DMS79 treated with DMSO at 0.1 percent for 48 hours (cell line): Measurements from ENCODE around the gene TEX9.
A peak's percentile ranks its signal among the peaks of the same experiment; 100 is the strongest.
"Not testable (repeated sequence)": the region's sequence is repeated elsewhere in the genome, so short reads cannot be mapped to it uniquely, and the experiment has no call there.

Source experiments
- DNase-seq: peaks from one replicate; lab custom pipeline; 2025; lab: John Stamatoyannopoulos, UW

TEX9 gene

DNA sequence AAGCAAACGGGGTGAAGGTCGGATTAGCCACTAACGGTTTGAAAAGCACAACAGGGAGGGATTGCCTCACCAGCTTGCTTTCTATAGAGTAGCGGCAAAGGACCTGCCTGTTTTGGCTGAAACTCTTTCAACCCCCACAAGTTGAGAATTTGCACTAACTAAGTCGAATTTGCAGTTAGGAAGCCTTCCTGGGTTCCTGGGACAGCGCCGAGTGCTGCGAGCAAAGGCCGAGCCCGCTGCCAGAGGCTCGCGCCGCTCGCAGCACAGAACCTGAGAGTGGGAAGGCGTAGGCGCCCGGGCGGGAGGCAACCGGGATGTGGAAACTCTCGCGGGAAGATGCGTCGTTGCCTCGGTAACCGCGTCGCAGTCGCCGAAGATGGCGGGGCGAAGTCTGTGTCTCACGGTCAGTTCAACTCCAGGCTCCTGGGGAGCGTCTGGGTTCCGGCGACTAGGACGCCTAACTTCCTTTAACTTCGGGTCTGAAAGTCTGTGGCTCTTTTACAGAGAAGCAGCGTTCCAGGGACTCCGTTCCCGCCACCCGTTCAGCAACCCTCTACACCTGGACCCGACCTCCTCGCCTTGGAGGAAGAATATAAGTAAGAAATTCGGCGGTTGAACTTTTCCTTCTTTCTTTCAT, at the start of gene TEX9:
TEX9 (plus strand) TSS at position 352 of the 637 bp plus-strand sequence; CDS start at position 377, 25 bp downstream.
- peak; percentile 61 for DNase-seq

DNA sequence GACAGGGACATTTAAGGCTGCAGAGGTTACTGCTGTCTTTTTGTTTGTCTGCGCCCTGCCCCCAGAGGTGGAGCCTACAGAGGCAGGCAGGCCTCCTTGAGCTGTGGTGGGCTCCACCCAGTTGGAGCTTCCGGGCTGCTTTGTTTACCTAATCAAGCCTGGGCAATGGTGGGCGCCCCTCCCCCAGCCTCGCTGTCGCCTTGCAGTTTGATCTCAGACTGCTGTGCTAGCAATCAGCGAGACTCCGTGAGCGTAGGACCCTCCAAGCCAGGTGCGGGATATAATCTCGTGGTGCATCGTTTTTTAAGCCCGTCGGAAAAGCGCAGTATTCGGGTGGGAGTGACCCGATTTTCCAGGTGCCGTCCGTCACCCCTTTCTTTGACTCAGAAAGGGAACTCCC, 48.7 kb upstream of the TEX9 start:
- not testable (repeated sequence) for DNase-seq

DNA sequence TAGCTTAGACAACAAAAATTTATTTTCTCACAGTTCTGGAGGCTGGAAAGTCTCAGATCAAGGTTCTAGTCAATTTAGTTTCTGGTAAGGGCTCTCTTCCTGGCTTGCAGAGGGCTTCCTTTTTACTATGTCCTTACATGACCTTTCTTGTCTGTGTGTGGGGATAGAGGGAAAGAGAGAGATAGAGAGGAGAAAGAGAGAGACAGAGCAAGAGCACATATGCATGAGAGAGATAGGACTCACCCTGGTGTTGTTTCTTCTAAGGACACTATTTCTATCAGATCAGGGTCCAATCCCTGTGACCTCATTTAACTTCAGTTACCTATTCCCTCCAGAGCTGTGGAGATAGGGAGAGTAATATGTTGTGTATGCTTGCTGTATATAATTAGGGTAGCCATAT, 44.9 kb upstream of the TEX9 start:
- DNase-seq = no peak

DNA sequence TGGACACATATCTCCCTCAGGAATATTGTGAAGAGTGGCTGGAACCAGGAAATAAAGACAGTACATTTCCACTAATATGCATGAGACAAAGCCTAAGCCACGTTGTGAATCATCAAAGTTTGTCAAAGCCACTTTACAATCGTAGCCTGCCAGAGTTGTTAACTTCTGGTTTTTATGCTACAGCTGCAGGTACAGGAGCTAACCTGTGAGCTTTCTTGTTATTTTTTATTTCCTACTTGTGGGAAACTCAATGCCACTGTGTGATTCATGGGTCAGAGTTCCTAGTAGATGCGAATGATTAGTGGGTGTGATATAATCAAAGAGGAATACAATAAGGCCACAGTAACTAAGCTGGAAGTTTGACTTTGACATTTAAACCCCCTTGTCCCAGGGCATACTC, 44.4 kb upstream of the TEX9 start:
- DNase-seq = no peak

DNA sequence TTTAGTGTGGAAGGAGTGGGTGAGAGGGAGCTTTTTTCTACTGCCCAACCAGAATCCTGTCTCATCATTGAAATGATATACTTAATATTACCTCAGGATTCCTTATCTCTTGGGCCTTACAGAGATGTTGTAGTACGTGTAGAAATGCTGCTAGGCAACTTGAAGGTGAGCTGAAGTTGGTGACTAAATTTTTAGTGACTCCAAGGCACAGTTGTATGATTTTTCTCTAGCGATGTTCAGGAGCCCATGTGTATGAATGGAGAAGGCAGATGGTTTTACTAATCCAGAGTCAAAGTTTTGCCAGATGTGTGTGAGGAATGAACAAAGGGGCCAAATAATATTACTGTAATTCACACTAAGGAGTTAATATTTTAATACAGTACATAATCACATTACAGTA, 42.8 kb upstream of the TEX9 start:
- no peak for DNase-seq

DNA sequence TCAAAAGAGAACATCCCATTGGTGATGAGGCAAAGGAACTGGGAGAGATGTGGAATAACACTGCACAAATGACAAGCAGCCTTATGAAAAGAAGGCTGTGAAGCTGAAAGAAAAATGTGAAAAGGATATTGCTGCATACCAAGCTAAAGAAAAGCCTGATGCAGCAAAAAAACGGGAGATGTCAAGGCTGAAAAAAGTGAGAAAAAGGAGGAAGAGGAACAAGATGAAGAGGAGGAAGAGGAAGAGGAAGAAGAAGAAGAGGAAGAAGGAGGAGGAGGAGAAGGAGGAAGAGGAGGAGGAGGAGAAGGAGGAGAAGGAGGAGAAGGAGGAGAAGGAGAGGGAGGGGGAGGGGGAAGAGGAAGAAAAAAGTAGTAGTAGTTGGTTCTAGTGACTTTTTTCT, 41.8 kb upstream of the TEX9 start:
- DNase-seq = no peak

DNA sequence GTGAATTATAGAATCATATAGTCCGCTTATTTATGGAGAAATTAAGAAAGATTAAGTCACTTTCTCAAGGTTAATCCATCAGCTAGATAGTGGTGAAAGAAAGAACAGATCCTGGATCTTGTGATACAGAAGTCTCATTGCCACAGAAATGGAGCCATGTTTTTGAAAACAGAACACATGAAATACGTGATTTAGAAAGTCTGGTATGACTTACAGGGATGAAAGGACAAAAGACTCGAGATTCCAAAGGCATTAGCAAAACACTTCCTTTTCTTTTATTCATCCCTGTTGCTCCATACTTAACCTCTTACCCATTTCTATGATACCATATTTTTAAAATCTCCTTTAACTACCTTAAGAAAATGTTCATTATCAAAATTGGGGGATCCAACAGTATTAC, 40.0 kb upstream of the TEX9 start:
- DNase-seq = no peak

DNA sequence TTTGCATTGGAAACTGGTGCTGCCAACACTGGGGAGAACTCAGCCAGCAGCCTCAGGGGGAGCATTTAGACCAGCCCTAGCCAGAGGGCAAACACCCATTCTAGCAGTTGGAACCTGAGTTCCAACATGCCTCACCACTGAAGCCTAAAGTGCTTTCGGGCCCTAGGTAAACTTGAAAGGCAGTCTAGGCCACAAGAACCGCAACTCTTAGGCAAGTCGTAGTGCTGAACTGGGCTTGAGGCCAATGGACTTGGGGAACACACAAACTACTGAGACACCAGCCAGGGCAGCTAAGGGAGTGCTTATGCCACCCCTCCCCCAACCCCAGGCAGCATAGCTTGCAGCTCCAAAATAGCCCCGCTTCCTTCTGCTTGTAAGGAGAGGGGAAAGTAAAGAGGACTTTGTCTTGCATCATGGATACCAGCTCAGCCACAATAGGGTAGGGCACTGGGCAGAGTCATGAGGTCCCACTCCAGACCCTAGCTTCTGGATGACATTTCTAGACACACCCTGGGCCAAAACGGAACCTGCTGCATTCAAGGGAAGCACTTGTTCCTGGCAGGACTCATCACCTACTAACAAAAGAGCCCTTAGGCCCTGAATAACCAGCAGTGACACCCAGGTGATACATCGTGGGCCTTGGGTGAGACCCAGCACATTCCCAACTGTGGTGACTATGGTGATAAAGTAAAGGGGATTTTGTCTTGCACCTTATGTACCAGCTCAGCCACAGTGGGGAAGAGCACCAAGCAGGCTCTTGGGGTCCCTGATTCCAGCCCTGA, 37.3 kb upstream of the TEX9 start:
- no peak for DNase-seq

DNA sequence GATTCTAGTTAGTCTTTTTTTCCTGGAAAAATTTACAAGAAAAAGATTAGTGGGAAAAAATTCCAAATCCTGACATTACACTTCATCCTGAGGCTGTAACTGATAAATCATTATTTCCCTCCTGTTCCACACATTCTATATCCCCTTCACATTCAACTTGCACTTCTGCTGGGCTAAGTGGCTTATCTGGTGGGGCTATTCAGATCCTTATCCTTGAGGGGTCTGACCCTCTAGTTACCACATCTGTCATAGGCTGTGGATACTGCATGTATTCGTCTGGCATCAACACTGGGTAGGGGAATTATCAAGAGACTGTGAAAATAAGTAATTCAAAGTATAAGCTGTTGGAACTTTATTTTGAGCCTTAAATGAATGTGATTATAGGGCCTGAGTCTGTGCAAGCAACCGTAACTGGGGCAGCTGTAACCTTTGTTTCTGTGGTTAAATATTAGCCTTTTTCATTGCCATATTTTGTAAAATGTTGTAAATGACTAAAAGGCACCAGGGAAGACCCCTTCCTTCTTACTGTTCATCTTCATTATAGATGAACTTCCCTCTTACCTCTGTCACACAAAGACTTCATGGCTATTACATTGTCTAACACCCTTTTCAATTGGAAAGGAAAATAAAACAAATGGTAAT, 28.0 kb upstream of the TEX9 start:
- no peak for DNase-seq

DNA sequence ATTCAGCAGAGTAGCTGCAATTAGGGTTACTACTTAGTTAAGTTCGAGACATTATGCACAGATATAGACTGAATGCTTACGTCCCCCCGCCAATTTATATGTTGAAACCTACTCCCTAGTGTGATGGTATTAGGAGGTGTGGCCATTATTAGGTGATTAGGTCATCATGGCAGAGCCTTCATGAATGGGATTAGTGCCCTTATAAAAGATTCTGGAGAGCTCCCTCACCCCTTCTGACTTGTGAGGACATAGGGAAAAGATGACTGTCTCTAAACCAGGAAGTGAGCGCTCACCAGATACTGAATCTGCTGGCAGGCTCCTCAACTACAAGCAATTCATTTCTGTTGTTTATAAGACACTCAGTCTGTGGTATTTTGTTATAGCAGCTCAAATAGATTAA, 25.6 kb upstream of the TEX9 start:
- DNase-seq = no peak

DNA sequence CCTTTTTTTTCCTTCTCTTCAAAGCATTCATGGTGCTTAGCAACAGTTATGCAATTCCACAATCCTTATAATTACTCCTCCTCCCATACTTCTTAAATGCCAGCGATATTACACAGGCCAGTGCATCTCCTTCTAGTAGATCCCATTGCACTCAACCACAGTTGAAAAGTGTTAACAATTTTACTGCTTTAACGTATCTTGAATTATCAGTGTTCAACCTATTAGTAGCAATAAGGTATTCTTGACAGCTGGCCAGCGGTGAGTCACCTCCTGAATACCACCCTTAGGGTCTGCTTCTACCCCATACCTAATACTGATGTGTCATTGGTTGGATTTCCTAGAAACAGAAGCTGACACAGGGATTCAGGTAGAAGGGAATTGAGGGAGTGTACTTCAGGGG, 24.0 kb upstream of the TEX9 start:
- no peak for DNase-seq

DNA sequence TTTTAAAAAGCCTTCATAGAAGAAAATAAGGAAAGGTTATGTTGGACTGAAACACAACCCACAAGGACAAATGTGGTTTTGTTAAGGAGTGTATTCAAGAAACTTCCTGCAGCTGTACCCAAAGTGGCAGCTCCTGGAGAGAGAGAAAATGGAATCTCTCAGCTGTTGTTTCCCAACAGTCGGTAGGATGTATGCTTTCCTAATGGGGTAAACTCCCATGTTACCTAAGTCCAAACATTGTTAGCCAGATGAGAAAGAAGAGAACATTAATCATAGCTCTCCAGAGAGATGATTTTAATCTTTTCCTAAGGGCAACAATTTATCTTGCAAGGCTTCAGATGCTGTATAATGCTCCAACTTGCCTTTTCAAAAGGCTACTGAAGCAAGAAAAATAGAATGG, 22.6 kb upstream of the TEX9 start:
- DNase-seq = no peak

DNA sequence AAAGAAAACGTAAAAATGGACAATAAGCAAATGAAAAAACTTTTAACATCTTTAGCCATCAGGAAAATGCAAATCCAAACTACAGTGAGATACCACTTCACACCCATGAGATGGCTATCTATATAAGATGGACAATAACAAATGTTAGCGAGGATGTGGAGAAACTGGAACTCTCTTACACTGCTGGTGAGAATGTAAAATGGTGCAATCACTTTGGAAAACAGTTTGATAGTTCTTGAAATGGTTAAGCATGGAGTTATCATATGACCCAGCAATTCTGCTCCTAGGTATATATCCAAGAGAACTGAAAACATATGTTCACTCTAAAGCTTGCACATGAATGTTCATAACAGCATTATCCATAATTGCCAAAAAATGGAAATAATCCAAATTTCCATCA, 21.3 kb upstream of the TEX9 start:
- DNase-seq = no peak

DNA sequence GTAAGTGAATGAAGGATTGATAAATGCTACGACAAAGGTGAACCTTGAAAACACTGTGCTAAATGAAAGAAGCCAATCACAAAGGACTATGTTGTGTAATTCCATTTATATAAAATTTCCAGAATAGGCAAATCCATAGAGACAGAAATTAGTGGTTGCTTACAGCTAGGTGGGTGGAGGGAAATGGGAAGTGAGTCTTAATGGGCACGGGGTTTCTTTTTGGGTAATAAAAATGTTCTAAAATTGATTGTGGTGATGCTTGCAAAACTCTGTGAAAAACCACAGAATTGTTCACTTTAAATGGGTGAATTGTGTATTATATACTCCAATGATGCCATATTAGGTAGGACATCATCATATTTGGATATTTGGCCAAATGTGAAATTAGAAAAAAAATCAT, 20.9 kb upstream of the TEX9 start:
- no peak for DNase-seq

DNA sequence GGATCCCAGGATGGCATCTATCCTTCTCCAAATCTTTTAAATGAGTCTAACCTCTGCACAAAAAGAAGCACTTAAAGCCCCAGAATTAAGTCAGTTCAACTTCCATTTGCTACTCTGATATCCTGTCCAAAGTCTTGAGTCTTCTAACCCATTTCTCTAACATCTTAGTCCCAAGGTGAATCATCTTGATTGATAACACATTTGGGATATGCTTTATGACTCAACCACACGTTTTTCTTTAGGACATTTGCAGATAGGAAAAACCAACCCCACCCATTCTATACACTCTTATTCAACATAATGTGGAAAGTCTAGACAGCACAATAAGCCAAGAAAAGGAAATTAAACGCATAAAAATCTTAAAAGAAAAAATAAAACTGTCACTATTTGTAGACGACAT, 18.8 kb upstream of the TEX9 start:
- no peak for DNase-seq

DNA sequence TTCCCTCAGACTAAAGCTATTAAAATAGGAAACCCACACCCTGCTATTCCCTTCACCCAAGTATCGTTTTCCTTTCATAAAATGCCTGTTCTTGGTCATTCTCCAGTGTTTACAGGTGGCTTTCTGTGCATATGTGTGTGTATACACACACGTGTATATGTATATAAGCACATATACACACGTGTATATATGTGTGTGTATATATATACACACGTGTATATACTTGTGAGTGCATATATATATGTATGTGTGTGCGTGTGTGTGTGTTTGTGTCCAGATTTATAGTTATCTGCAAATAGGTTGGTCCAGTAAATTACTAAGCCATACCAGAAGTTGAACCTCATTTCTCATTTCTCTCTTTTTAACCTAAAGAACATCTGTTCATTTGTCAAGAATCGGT, 15.7 kb upstream of the TEX9 start:
- no peak for DNase-seq

DNA sequence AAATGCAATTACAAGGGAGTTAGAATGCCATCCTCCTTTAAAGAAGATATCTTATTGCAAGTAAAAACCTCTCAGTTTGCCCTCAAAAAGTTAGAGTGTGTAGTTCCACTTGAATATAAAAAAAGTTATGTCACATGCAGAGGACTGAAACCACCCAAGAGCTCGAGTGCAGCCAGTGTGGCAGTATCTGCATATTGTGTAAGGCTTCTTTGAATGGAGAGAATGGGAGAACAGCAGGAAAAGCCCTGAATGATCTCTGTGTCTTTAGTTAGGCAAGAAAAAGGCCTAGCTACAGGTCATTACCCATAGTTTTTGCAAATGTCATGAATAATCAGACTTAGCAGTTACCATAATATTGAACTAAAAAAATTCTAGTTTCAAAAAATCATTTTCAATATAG, 13.9 kb upstream of the TEX9 start:
- DNase-seq = no peak

DNA sequence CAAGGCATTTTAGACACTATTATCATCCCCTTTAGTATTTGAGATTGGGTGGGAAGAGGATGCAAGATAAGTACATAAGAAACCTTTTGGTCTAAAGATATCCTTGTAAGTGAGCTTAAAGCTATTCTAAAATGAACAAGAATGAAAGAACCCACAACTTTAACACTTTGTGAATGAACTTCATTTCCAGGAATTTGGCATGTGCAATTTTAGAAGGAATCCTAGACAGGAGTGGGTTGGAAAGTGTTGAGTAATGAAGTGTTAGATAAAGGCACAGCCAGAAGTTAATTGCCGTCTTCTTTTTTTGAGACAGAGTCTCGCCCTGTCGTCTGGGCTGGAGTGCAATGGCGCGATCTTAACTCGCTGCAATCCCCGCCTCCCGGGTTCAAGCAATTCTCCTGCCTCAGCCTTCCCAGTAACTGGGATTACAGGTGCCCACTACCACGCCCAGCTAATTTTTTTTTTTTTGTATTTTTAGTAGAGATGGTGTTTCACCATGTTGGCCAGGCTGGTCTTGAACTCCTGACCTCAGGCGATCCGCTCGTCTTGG, 13.2 kb upstream of the TEX9 start:
- no peak for DNase-seq

DNA sequence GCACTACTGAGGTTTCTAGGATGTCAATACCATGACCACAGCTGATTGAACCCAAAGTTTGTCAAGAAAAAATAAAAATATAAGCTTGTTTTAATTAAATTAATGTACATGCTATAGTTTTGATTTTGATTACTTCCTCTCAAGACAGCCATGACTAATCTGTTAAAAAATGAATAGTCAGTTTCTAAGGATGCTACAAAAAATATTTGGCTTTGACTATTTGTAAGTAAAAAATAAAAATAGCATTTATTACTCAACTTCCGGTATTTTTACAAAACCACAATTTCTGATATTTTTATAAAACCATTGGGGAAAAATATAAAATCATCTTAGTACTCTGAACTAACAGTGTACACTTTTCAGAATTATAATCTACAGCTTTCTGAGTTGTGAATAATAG, 12.1 kb upstream of the TEX9 start:
- DNase-seq = no peak

DNA sequence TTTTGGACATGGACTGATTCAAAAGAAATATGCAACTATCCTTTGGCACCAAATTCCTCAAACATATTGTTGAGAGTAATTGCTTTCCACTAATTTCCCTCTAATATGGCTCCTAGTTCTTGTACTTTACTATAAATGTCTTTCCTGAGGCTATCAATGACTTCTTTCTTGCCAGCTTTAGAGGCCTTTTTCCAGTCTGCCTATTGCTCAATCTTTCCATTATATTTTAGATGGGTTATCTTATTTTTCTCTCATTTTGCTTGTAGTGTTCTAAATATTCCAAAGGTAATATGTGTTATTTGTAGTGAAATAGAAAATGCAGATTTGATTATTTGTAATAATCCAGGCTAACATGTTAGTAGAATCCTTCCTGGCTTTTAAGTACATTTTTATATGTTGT, 11.5 kb upstream of the TEX9 start:
- DNase-seq = no peak

DNA sequence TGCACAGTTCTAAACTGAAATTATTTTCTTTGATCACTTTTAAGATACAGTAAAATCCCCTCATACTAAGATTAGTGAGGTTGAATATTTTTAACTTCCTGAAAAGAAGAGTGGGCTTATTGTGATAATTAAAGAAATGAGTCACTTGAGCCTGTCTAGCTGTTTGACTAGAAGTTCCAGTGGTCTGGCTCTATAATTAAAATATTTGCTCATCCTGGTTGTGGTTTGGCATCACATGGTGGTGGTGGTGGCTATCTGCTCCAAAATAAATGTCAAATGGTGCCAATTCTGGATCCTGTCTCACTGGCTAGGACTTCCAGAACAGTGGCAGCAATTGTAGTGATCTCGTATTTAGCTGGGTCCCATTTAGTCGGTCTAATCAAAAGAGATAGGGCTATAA, 8.6 kb upstream of the TEX9 start:
- DNase-seq = no peak

DNA sequence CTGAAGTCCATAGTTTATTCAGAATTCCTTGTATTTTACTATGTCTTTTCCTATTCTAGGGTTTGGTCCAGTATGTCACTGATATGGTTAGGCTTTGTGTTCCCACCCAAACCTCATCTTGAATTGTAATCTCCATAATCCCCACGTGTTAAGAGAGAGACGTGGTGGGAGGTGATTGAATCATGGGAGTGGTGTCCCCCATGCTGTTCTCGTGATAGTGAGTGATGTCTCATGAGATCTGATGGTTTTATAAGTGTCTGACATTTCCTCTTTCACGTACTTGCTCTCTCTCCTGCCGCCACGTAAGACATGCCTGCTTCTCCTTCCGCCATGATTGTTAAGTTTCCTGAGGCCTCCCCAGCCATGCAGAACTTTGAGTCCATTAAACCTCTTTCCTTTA, 6.6 kb upstream of the TEX9 start:
- no peak for DNase-seq

DNA sequence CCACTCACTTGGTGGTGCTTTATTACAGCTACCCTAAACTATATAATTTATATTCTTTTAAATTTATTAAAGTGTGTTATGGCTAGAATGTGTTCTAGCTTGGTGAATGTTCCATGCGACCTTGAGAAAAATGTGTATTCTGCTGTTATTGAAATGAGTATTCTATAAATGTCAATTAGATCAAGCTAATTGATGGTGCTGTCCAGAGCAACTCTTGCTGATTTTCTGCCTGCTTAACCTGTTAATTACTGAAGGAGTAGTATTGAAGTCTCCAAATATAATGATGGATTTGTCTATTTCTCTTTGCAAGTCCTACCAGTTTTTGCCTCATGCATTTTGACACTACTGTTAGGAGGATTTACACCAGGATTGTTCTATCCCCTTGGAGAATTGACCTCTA, 3.2 kb upstream of the TEX9 start:
- DNase-seq = no peak
